Measurements from ENCODE around the gene GALNT18.

- TF ChIP-seq MAFK (IDR thresholded peaks at IDR 0.05; ENCODE audit: low read depth, low read length), result no peak
- no peak for TF ChIP-seq RFX5 (IDR thresholded peaks at IDR 0.05; ENCODE audit: low read depth, low read length)
- no peak for TF ChIP-seq CTCF (conservative IDR thresholded peaks at IDR 0.05; ENCODE audit: low read depth, low read length)
- TF ChIP-seq CEBPB (IDR thresholded peaks at IDR 0.05; ENCODE audit: low read depth, low read length), result no peak
- TF ChIP-seq, protein P1, sequence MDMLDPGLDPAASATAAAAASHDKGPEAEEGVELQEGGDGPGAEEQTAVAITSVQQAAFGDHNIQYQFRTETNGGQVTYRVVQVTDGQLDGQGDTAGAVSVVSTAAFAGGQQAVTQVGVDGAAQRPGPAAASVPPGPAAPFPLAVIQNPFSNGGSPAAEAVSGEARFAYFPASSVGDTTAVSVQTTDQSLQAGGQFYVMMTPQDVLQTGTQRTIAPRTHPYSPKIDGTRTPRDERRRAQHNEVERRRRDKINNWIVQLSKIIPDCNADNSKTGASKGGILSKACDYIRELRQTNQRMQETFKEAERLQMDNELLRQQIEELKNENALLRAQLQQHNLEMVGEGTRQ (IDR thresholded peaks at IDR 0.05; ENCODE audit: low read depth, low read length), result no peak
- TF ChIP-seq POLR2A (IDR thresholded peaks at IDR 0.05; ENCODE audit: low read depth, low read length), result no peak
- no peak for TF ChIP-seq RAD21 (IDR thresholded peaks at IDR 0.05; ENCODE audit: low read length)
- TF ChIP-seq SMC3 (IDR thresholded peaks at IDR 0.05; ENCODE audit: low read depth, low read length), result no peak
- TF ChIP-seq NFE2L2 (IDR thresholded peaks at IDR 0.05; ENCODE audit: low read depth, low read length), result no peak
- TF ChIP-seq MAZ (IDR thresholded peaks at IDR 0.05; ENCODE audit: borderline replicate concordance, low read depth, low read length), result no peak
- TF ChIP-seq ELK1 (IDR thresholded peaks at IDR 0.05; ENCODE audit: borderline replicate concordance, low read depth, low read length), result no peak
- no peak for TF ChIP-seq BHLHE40 (IDR thresholded peaks at IDR 0.05; ENCODE audit: low read depth, low read length)
- no peak for TF ChIP-seq MXI1 (IDR thresholded peaks at IDR 0.05; ENCODE audit: borderline replicate concordance, low read depth, low read length)
Observed at GRCh38 chr11:11344045-11344444, 277.8 kb downstream of the GALNT18 start.

Data from IMR-90 (cell line).